GM12892 (cell line): ENCODE results near the gene NFATC4.

Experiments
- DNase-seq: peaks from one replicate; pipeline ENCODE4 v3.0.0; 2011; ENCODE audit not compliant: insufficient read length
- FAIRE-seq: peaks from 2 replicates; lab custom pipeline; 2011; peaks lifted over from hg19 to GRCh38; lab: Jason Lieb, UNC
- POLR2A ChIP-seq: IDR thresholded peaks from 2 replicates; pipeline ENCODE4 v1.6.1; 2011; ENCODE audit warnings: low read depth, low read length, control low read depth
- POLR2AphosphoS5 ChIP-seq: IDR thresholded peaks from 2 replicates; pipeline ENCODE4 v1.6.1; 2011; ENCODE audit warnings: low read depth, low read length, control low read depth
- TAF1 ChIP-seq: IDR thresholded peaks from 2 replicates; pipeline ENCODE4 v1.6.1; 2011; ENCODE audit warnings: low read depth, mild to moderate bottlenecking, control low read depth, low read length, borderline replicate concordance

NFATC4 gene

DNA sequence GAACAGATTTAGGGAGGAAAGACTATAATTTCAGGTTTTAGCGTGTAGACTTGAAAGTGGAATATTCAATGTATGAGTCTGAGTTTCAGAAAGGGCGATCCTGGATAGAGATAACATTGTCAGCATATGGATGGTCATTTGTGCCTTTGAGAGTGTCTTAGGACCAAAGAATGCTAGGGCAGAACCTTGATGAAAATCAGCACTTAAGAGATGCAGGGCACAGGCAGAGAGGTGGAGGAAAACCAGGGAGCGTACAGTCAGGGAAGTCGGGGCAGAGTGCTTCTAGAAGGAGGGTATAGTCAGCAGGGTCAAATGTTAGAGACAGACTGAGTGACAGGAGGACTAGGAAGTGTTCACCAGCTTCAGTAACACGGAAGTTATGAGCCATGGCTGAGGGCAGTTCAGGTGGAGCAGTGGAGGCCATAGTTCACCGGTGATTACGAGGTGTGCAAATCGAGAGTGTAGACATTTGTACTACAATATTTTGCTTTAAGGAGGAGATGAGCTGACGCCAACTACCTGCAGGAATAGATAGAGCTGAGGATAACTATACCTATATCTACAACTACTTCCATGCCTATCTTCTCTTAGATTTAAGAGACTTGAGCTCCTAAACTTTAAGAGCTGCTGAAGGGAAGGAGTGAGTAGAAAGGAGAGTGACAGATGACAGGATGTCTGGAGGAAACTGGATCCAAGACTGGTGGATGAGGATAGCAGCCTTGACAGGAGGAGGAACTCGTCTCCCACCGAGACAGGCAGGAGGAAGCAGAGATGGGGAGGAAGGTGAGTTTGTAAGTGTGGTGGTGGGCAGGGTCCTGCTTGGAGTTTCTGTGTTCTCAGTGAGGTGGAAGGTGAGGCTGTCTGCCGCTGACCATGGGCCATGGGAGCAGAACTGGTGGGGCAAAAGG is 55.0 kb downstream of the NFATC4 start:
- TF ChIP-seq POLR2A: no peak
- no peak for TF ChIP-seq TAF1
- TF ChIP-seq POLR2AphosphoS5: no peak
- peak; percentile 50 for FAIRE-seq
- no peak for DNase-seq

GRCh38 chr14:24425704-24426103 is 57.7 kb downstream of the NFATC4 start:
- DNase-seq (no peak), FAIRE-seq (no peak)
- TF ChIP-seq POLR2A: no peak
- no peak for TF ChIP-seq TAF1
- TF ChIP-seq POLR2AphosphoS5: no peak

DNA sequence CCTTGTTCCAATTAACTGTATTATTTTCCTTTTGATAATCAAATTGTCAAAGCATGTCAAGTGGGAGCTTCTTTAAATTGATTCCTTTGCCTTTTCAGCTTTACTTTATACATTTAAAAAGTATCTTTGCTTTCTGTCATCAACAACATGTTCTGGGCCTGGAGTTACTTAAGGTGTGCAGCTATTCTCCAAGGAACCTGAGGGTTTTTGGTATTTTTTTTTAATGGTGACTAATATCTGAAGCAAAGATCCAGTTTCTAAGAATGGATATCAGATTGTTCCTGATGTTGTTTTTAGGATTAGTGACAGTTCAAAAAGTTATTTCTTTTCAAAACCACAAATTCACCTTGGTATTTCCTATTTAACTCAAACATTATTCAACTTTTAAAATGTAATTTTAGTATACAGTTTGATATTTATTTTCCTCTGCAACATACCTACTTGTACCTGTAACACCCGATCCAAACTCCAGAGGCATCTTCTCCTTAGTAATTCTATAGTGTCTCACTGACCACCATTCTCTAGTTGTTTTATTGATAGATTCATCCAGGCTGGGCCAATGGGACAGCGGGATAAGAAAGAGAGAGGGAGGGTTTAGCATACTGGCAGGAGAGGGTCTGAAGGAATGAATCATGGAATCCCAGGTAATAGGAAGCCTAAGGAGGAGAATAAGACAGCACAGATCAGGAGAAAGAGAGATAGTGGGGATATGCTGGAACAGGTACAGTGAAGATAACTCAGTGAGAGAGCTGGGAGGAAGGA is 58.3 kb downstream of the NFATC4 start:
- FAIRE-seq: no peak
- DNase-seq: no peak
- TF ChIP-seq TAF1 (no peak), POLR2A (no peak), POLR2AphosphoS5 (no peak)

GRCh38 chr14:24426912-24427536 is 59.0 kb downstream of the NFATC4 start:
- no peak for FAIRE-seq
- TF ChIP-seq POLR2A (no peak), POLR2AphosphoS5 (no peak)

GRCh38 chr14:24427537-24428508 is 59.8 kb downstream of the NFATC4 start:
- FAIRE-seq (no peak), DNase-seq (no peak)
- no peak for TF ChIP-seq POLR2A
- no peak for TF ChIP-seq TAF1
- no peak for TF ChIP-seq POLR2AphosphoS5

More at GRCh38 chr14:24426912-24427536, 59.0 kb downstream of the NFATC4 start:
- DNase-seq: no peak

DNA sequence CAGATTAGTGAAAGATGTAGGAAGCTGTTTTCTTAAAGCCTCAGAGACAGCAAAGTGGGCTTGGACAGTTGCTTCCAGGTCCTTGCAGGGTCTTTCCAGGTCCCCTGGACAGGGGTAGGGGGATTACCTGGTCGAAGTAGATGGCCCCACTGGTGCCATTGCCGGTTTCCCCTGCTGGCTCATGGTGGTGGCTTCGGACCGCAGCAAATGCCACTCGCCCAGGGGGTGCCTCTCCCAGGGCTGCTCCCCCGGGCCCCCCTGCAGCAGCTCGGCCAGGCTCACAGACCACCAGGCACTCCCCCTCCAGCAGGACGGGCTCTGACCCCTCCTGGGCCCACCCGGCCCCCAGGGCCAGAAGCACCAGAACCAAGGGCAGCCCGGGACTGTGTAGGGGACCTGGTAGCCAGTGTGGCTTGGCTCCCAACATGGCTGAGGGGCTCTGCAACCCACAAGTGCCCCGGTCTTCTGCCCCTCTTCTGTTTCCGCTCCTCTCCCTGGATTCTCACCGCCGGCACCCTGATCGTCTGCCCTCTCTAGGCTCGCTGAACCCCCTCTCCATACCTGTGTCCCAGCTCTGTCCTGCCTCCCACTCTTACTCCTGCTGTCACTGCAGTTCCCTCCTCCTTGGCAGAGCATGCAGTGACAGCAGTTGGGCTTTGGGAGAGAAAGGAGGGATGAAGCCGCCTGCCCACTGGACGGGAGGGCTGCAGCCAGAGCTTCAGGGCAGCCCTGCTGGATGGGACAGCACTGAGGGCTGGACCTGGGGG is 60.8 kb downstream of the NFATC4 start:
- no peak for DNase-seq
- FAIRE-seq: no peak
- TF ChIP-seq POLR2A (no peak), TAF1 (no peak), POLR2AphosphoS5 (no peak)
